ENCODE measurements around the gene H1-8.
"Not testable (repeated sequence)": the region's sequence is repeated elsewhere in the genome, so short reads cannot be mapped to it uniquely, and the experiment has no call there.

Gene H1-8

GRCh38 chr3:129536374-129536667 lies 6.7 kb upstream of the H1-8 start:
- TF ChIP-seq, protein P1, sequence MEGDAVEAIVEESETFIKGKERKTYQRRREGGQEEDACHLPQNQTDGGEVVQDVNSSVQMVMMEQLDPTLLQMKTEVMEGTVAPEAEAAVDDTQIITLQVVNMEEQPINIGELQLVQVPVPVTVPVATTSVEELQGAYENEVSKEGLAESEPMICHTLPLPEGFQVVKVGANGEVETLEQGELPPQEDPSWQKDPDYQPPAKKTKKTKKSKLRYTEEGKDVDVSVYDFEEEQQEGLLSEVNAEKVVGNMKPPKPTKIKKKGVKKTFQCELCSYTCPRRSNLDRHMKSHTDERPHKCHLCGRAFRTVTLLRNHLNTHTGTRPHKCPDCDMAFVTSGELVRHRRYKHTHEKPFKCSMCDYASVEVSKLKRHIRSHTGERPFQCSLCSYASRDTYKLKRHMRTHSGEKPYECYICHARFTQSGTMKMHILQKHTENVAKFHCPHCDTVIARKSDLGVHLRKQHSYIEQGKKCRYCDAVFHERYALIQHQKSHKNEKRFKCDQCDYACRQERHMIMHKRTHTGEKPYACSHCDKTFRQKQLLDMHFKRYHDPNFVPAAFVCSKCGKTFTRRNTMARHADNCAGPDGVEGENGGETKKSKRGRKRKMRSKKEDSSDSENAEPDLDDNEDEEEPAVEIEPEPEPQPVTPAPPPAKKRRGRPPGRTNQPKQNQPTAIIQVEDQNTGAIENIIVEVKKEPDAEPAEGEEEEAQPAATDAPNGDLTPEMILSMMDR (IDR thresholded peaks at IDR 0.05; ENCODE audit: low read depth, low read length, missing control alignments), result no peak
- no peak for DNase-seq (ENCODE audit: extremely low read depth, low read depth)
- H3K4me3 ChIP-seq (replicated peaks; ENCODE audit: low read depth, low read length), result no peak overlapping the region

GRCh38 chr3:129536804-129537203 lies 6.2 kb upstream of the H1-8 start:
- TF ChIP-seq, protein P1 (IDR thresholded peaks at IDR 0.05; ENCODE audit: low read depth, low read length, missing control alignments), result no peak
- no peak overlapping the region for H3K4me3 ChIP-seq (replicated peaks; ENCODE audit: low read depth, low read length)
- DNase-seq (ENCODE audit: extremely low read depth, low read depth), result no peak

GRCh38 chr3:129539206-129539605 lies 3.8 kb upstream of the H1-8 start:
- DNase-seq (ENCODE audit: extremely low read depth, low read depth), result no peak
- TF ChIP-seq, protein P1 (IDR thresholded peaks at IDR 0.05; ENCODE audit: low read depth, low read length, missing control alignments), result no peak
- H3K4me3 ChIP-seq (replicated peaks; ENCODE audit: low read depth, low read length), result no peak overlapping the region

- TF ChIP-seq, protein P1 (IDR thresholded peaks at IDR 0.05; ENCODE audit: low read depth, low read length, missing control alignments), result no peak
- H3K4me3 ChIP-seq (replicated peaks; ENCODE audit: low read depth, low read length), result no peak overlapping the region
- DNase-seq (ENCODE audit: extremely low read depth, low read depth), result no peak
These were observed 2.0 kb upstream of the H1-8 start for GRCh38 chr3:129540776-129541516.

- no peak for DNase-seq (ENCODE audit: extremely low read depth, low read depth)
- TF ChIP-seq, protein P1 (IDR thresholded peaks at IDR 0.05; ENCODE audit: low read depth, low read length, missing control alignments), result no peak
- no peak overlapping the region for H3K4me3 ChIP-seq (replicated peaks; ENCODE audit: low read depth, low read length)
These were observed 228 bp upstream of the H1-8 start for GRCh38 chr3:129542747-129543146.

- DNase-seq (ENCODE audit: extremely low read depth, low read depth), result no peak
- H3K4me3 ChIP-seq (replicated peaks; ENCODE audit: low read depth, low read length), result no peak overlapping the region
- TF ChIP-seq, protein P1 (IDR thresholded peaks at IDR 0.05; ENCODE audit: low read depth, low read length, missing control alignments), result no peak
These were observed 1.0 kb downstream of the H1-8 start for GRCh38 chr3:129543999-129544398.

- not testable (repeated sequence) for DNase-seq (ENCODE audit: extremely low read depth, low read depth); H3K4me3 ChIP-seq (replicated peaks; ENCODE audit: low read depth, low read length)
These were observed 3.0 kb downstream of the H1-8 start for GRCh38 chr3:129545951-129546350.

Measured in HFF-Myc (cell line).